OCI-M1 (cell line): Measurements from ENCODE around the gene RTL10.
"Not testable (repeated sequence)": the region's sequence is repeated elsewhere in the genome, so short reads cannot be mapped to it uniquely, and the experiment has no call there.

Experiments used
- DNase-seq: peaks from one replicate; lab custom pipeline; 2025; lab: John Stamatoyannopoulos, UW

Gene RTL10

DNA sequence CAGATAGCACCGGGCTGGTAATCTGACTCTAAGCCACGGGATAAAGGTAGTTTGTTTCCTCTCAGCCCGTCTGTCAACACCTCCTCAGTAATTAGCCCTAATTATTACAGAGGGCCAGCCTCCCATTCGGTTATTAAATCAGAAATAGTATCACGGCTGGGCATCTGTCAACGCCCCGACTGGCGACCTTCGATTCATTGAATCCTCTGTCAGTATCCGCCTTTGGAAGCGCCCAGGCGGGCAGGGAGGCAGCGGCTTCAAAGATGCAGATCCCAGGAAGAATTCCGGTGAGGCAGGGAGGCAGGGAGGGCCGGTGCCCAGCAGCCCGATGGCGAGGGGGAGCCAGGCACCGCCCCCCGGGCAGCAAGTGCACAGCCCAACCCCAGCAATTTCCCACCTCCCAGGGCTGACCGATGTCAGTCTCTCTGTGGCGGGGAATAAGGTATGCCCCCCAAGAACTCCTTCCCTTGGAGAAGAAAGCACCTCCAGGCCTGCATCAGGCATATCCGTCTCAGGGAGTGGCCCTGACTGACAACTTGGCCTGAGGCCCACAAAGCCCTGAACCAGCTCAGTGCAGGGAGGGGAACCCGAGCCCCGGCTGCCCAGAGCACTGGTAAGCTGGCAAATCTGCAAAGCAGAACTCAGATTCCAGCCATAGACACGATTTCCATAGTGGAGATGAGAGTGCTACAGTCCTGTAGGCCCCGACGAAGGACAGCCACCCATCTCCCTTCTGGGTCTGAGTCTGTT is 11.4 kb downstream of the RTL10 start:
- DNase-seq = no peak

DNA sequence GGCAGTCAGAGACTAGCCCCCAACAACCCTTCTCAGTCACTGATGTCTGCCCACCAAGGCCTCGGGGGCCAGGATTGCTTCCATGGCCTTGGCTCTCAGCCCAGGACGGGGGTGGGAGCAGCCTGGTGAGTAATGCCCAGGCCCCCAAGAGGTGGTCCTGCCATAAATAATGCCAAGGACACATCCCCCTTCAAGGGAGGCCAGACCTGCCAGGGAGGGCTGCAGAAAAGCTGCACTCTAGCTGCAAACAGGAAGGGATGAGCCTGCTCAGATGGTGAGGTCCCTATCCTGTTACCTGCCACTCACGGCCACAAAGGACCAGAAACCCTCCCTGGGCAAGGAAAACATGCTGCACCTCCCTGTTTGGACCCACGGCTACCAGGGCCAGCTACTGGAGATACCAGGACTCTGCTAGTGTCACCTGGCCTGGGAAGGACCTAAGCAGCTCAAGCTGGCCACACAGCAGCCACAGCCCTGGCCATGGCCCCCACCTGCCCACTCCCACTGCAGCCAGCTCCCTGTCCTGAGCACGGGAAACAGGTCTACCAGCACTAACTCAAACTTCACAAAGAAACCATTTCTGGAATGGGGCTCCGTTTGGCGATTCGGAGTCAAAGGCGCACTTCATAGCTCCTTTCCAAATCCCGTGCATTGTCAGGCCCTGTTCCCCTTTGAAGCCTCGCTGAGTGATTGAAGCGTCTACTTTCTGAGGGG is 12.1 kb downstream of the RTL10 start:
- DNase-seq = no peak

DNA sequence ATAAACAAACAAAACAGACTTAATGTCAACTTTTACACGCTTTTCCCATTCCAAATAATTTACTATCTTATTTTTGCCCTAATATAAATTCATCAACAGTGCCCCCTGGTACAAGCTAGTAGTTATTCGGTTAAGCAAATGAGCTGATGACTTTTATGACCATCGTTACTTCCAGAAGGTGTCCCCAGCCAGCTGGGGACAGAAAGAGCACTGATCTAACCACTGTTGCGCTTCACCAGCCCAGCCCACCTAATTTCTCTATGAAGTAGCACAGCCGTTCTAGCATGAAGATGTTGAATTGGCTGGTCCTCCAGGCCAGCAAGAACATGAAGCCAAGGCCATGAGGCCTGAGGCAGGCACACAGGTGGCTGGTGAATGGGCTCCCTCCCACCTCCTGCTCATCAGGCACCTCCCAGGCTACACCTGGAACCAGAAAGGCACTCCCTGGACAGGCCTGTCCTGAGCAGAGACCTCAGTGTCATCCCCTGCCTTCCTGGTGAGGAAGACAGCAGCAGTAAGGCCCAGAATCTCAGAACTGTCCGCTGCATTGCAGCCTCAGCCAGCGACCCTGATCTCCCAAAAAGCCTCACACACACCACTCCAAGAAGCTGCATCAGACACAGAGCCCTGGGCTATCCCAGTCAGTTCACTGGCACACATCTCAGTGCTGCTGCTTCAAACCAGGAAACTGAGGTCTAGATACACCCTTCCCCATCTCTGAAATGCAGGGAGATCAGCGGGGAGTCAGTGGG is 12.9 kb downstream of the RTL10 start:
- DNase-seq = no peak

DNA sequence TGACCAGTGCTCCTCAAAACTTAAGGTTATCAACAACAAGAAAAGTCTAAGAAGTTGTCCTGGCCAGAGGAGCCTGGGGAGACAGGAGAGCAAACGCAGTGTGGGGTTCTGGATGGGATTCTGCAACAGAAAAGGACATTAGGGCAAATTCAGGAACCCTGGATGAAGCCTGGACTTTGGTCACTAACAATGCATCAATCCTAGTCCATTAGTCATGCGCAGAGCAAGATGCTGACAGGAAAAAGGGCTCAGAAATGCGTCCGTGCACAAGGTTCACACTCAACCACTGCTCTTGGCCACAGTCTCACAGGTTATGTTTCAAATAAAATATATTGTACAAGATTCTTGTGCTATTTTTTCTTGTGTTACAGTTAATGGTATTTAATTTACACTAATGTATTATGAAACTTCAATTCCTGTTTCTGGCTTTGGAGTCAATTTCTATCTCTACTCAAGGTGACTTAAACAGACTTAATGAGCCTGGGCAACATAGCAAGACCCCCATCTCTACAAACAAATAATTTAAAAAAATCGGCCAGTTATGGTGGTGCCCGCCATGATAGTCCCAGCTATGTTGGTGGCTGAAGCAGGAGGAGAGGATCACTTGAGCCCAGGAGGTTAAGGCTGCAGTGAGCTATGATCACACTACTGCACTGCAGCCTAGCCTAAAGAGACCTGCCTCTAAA is 13.6 kb downstream of the RTL10 start:
- DNase-seq = no peak

DNA sequence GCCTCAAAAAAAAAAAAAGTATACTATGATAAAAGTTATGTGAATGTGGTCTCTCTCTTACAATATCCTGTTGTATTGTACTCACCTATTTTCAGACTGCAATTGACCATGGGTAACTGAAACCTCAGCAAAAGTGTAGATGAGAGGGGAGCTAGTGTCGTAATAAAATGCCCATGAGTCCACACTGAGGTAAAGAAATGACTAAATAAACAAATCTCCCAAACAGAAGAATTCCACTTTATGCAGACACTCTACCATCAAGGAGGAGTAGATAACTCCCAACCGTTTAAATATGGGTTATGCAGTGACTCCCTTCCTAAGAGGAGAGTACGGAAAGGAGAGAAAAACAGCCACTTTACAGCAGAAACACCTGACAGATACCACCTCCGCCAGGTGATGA is 14.6 kb downstream of the RTL10 start:
- DNase-seq = no peak

DNA sequence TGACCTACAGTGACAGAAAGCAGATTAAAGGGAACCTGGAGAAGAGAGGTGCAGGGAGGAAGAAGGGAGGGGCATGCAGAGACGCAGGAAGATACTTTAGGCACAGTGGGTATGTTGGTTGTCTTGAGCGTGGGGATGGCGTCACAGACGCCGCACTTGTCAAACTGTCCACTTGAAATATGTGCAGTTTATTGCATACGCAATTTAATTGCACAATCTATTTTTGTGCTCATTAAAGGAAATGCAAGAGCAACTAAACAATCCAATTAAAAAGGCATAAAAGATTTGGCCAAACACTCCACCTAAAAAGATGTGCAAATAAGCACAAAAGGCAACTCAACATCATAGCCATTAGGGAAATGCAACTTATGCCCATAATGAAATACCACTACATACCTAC is 16.8 kb downstream of the RTL10 start:
- DNase-seq = no peak

DNA sequence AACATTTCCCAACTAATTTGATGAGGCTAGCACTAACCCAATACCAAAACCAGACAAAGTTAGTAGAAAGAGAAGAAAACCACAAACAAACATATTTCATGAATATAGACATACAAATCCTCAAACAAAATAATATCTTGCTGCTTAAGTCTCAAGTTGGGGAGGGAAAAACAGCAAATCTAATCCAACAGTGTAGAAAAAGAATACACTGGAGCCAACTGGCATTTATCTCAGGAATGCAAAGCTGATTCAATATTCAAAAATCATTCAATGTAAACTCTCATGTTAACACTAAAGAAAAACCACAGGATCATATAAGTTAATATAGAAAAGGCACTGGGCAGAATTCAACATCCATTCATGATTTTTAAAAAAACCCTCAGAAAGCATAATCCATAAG is 18.2 kb downstream of the RTL10 start:
- DNase-seq = no peak

DNA sequence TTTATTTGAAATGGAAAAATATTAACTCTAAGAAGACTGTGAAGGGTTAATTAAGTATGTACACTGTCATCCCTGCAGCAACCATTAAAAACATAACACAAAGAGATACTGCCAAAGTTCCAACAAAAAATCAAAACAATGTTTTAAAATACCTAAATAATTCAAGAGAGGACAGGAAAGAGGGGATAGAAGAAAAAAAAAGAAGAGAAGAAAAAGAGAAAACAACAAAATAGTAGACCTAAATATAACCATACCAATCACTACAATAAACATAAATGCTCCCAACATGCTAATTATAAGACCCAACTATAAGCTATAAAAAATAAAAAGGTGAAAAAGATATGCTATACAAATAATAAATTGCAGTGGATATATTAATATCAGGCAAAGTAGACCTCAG is 20.1 kb downstream of the RTL10 start:
- DNase-seq = no peak

DNA sequence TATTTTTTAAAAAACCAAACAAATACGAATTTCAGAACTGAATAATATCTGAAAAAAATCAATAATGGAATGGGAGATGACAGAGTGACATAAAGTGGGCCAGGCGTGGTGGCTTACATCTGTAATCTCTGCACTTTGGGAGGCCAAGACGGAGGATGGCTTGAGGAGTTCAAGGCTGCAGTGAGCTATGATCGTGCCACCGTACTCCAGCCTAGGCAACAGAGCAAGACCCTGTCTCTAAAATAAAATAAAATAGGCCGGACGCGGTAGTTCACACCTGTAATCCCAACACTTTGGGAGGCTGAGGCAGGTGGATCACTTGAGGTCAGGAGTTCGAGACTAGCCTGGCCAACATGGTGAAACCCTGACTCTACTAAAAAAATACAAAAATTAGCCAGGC is 21.3 kb downstream of the RTL10 start:
- not testable (repeated sequence) for DNase-seq

DNA sequence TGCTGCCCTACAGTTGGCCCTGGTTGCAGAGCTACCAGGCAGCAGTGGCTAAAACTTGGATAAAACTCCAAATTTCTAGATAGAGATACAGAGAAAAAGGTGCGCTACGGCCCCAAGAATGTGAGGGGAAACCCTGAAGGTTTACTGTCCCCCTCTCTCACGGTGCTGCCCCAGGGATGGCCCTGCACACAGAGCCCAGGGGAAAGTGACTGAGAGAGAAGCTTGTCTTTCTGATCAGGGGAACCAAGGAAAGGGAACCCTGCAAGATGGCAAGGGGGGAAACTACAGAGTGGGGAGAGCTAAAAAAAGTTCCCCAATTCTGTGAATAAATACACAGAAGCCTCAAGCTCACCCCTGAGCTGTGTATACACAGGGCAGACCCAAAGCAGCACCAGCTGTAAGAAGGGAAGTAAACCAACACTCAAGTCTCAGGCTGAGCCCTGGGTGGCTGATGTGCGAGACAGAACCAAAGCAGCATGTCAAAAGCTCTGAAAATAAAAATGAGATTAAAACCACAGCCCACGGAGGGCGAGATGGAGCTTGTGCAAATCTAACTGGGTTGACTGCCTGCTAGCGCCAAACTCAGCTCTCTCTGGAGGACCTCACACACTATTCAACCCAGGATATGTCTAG is 22.1 kb downstream of the RTL10 start:
- peak; percentile 53 for DNase-seq

DNA sequence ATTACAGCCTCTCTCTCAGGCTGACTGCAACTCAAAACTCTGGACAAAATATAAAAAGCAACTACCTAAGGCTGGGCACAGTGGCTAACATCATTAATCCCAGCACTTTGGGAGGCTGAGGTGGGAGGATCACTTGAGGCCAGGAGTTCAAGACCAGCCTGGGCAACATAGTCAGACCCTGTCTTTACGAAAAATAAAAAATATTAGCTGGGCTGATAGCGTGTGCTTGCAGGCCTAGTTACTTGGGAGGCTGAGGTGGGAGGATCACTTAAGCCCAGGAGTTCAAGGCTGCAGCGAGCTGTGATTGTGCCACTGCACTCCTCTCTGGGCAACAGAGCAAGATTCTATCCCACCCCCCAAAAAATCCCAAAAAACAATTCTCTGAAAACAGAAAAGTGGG is 22.7 kb downstream of the RTL10 start:
- DNase-seq = not testable (repeated sequence)

DNA sequence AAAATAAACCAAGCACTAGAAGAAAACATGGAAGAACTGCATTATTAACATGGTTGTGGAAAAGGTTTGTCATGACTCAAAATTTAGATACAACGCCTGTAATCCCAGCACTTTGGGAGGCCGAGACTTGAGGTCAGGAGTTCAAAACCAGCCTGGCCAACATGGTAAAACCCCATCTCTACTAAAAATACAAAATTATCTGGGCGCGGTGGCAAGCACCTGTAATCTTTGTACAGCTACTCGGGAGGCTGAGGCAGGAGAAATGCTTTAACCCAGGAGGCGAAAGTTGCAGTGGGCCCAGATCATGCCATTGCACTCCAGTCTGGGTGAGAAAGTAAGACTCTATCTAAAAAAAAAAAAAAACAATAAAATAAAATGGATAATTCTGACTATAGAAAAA is 23.7 kb downstream of the RTL10 start:
- no peak for DNase-seq

DNA sequence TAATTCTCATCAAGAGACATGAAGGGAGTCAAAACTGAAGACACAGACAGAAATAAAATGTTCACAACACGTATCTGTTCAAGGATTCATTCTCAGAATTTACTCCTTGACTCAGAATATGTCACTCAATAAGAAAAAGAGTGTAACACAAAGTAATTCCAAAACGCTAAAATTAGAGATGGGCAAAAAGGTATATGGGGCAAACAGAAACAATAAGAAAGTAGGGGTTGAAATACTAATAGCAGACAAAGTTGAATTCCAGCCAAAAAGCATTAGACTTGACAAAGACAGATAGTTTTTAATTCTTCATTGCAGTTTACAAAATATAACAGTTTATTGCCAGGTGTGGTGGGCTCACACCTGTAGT is 26.7 kb downstream of the RTL10 start:
- DNase-seq = no peak

DNA sequence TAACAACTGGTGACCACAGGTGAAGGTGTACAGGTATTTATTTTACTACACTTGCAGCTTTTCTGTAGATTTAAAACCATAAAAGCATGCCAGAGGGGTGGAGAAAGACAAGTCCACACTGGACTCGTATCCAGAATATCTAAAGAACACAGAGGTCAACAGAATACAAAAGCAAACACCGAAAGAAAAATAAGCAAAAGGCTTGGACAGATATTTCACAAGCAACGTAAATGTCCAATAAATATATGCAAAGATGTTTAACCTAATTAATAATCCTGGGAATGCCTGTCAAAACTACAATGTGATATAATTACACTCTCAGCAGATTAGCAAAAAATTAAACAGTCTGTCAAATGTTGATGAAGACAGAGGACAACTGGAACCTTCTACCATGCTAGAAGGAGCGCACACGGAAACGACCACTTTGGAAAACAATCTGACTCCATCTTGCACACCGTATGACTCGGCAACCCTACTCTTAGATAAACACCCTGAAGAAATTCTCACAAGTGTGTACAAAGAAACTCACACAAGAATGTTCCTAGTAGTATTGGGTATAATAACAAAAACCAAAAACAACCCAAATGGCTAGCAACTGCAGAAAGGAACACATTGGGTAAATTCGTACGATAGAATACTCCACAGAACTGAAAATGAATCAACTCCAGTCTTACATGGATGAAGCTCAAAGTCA is 27.2 kb downstream of the RTL10 start:
- no peak for DNase-seq

DNA sequence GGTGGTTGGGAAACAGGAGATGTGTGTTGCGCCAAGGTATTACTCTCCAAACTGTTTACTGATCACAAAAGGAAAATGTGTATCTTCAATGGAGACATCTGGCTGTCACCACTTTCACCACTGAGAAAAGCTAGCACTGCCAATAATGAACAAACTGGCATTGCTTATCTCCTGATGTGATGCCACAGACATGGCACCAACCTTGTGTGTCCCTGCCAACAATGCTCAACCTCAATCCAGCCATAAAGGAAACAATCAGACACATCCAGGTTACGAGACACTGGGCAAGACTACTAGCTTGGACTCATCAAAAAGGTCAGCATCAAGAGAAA is 28.1 kb downstream of the RTL10 start:
- DNase-seq = no peak

DNA sequence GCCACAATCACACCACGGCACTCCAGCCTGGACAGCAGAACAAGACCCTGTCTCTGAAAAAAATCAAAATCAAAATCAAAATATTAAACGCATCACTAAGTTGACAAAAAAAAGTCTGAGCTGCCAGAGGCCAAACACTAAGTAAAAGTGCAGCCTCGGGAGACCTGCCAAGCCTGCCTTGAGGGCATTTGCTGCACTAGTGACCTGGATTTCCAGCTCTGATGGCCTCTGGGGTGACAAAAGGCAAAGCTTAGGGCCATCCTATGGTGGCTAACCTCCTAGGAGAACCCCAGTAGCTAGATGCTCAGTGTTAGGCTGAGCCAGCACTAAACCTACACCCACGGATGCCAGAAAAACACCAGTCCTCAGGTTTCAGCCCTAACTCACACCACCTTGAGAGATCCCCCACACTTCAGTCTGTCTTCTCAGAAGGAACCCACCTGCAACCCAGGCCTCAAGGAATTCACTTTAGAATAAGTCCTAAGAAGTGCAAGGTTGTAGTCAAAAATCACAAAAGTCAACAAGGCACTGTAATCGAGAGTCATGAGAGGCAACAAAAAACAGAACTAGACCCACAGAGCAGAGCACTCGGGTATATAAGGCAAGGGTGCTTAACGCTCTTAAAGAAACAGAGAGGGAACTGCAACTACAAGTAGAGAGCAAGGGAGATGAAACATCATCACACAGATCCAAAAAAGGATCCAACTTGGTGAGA is 28.6 kb downstream of the RTL10 start:
- DNase-seq = no peak

DNA sequence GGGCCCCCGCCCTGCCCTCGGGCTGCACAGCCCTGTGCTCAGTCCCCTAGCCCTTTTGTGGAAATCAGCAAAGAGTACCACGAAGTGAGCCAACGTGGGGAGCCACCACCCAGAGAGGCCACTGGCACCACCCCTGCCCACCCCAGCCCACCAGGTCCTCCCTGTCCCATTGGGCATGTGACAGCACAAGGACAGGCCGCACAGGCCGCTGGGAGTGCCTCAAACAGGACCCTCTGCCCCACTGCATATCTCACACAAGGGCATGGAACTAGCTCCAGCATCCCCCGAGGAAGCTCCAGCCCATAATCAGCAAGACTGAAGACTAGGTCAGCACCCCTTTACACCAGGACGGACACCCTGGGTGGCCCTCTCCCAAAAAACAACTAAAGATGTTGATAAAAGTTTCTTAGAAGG is 29.7 kb downstream of the RTL10 start:
- DNase-seq = no peak

DNA sequence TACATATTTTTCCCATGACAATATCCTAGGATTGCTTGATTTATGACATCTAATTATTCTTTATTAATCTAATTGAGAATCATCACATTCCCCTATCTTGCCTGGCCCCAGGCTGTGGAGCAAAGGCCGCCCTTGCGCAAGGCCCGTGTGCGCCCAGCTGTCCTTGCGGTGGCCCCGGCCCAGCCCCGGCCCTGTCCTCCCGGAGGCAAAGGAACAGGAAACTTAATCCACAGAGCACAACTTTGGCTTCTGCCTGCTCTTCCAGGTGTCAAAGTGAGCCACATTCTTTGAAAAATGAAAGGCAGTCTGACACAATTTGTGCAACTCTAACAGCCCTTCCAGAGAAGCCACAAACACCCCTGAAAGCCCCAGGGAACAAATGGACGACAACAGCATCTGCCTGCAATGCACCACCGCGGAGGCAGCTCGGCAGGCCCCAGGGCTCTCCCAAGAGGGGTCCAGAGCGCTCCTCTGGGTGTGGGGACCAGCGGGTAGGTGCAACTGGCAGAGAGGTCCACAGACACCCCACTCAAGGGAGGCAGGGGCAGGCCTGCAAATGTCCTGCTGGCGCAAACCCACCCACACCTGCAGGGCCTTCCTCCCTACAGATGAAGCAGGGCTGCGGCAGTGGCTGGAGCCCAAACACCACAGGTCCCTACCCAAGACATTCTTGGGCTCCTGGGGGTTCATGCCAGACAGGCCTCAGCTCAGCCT is 30.3 kb downstream of the RTL10 start:
- DNase-seq = no peak

DNA sequence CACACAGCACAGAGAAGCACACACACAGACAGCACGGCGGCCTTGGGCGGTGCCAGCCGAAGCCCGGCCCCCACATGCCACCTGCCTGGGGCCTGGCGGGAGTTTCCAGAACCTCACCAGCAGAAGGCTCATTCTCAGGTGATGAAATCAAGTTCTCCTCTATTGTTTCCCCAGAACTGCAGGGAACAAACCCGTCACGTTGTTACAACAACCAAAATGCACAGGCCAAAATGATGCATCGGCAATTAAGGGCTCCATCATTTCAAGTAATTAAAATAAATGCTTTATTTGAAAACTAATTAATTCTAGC is 30.8 kb downstream of the RTL10 start:
- no peak for DNase-seq

DNA sequence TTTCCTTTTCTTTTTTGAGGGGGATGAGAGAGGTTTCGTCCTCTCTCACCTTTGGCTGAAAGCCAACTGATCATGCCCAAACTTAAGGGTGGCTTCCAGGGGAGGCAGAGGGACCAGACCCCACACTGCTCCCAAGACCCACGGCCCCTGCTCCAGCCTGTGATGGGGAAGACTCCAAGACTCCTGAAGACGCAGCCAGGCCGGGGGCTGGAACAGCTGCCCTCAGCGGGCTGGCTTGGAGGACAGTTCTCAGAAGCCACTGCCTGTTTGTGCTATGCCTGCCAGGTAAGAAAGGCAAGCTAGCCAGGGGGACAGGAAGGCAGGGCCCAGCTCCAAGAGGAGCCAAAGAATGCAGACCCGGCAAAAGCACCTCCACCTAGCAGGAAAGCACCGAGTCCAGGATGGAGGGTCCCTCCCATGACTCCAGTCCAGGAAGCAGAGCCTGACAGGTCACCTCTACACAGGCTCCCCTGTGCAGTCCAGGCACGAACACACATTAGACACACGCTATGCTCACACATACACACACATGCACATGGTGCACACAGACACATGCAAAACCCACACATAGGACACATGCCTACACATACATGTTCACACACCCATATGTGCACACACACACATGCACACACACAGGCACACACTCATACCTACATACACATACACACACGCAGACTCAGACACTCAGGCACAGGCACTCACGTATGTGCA is 31.3 kb downstream of the RTL10 start:
- DNase-seq = no peak
